ENCODE results near the gene TMEM31. TPM values are rescaled to one million over a fixed set of nuclear protein-coding genes. Genes with fewer than 3 reads are reported as not detected.

TMEM31 gene
- total and polyA plus RNA-seq, 2 experiments from 2014 or later: 0.60 TPM; not detected in 1

DNA sequence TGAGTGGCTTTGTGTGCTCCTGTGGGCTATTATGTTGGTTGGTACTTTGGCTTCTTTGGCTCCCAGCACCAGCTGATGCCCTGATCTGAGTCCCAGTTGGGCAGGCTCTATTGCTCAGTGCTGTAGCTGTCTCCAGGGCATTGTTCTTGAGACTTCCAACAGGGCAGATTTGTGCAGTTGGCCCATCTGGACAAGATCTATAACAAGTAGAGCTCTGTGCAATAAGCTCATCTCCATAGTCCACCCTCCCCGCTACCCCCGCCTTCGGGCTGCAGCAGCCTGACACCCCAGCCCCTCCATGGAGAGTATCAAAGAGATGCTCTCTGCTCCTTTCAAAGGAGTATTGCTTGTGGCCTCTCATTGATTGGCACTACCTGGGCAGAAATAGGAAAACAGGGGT, 5.8 kb upstream of the TMEM31 start (continued):
- TF ChIP-seq, protein P1, sequence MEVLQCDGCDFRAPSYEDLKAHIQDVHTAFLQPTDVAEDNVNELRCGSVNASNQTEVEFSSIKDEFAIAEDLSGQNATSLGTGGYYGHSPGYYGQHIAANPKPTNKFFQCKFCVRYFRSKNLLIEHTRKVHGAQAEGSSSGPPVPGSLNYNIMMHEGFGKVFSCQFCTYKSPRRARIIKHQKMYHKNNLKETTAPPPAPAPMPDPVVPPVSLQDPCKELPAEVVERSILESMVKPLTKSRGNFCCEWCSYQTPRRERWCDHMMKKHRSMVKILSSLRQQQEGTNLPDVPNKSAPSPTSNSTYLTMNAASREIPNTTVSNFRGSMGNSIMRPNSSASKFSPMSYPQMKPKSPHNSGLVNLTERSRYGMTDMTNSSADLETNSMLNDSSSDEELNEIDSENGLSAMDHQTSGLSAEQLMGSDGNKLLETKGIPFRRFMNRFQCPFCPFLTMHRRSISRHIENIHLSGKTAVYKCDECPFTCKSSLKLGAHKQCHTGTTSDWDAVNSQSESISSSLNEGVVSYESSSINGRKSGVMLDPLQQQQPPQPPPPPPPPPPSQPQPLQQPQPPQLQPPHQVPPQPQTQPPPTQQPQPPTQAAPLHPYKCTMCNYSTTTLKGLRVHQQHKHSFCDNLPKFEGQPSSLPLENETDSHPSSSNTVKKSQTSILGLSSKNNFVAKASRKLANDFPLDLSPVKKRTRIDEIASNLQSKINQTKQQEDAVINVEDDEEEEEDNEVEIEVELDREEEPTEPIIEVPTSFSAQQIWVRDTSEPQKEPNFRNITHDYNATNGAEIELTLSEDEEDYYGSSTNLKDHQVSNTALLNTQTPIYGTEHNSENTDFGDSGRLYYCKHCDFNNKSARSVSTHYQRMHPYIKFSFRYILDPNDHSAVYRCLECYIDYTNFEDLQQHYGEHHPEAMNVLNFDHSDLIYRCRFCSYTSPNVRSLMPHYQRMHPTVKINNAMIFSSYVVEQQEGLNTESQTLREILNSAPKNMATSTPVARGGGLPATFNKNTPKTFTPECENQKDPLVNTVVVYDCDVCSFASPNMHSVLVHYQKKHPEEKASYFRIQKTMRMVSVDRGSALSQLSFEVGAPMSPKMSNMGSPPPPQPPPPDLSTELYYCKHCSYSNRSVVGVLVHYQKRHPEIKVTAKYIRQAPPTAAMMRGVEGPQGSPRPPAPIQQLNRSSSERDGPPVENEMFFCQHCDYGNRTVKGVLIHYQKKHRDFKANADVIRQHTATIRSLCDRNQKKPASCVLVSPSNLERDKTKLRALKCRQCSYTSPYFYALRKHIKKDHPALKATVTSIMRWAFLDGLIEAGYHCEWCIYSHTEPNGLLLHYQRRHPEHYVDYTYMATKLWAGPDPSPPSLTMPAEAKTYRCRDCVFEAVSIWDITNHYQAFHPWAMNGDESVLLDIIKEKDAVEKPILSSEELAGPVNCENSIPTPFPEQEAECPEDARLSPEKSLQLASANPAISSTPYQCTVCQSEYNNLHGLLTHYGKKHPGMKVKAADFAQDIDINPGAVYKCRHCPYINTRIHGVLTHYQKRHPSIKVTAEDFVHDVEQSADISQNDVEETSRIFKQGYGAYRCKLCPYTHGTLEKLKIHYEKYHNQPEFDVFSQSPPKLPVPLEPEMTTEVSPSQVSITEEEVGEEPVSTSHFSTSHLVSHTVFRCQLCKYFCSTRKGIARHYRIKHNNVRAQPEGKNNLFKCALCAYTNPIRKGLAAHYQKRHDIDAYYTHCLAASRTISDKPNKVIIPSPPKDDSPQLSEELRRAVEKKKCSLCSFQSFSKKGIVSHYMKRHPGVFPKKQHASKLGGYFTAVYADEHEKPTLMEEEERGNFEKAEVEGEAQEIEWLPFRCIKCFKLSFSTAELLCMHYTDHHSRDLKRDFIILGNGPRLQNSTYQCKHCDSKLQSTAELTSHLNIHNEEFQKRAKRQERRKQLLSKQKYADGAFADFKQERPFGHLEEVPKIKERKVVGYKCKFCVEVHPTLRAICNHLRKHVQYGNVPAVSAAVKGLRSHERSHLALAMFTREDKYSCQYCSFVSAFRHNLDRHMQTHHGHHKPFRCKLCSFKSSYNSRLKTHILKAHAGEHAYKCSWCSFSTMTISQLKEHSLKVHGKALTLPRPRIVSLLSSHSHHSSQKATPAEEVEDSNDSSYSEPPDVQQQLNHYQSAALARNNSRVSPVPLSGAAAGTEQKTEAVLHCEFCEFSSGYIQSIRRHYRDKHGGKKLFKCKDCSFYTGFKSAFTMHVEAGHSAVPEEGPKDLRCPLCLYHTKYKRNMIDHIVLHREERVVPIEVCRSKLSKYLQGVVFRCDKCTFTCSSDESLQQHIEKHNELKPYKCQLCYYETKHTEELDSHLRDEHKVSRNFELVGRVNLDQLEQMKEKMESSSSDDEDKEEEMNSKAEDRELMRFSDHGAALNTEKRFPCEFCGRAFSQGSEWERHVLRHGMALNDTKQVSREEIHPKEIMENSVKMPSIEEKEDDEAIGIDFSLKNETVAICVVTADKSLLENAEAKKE (CRISPR knock-in tag; IDR thresholded peaks at IDR 0.05): no peak
- TF ChIP-seq CREB1 (CRISPR knock-in tag; IDR thresholded peaks at IDR 0.05; ENCODE audit: low read depth) (no peak), NANOG (IDR thresholded peaks at IDR 0.05; ENCODE audit: borderline replicate concordance) (no peak), JUNB (IDR thresholded peaks at IDR 0.05; ENCODE audit: unreplicated experiment) (no peak), ZNF114 (CRISPR knock-in tag; IDR thresholded peaks at IDR 0.05) (no peak), EZH2 (IDR thresholded peaks at IDR 0.05; ENCODE audit: low read depth, unreplicated experiment) (no peak), EZH2phosphoT487 (IDR thresholded peaks at IDR 0.05; ENCODE audit: unreplicated experiment) (no peak)
- TF ChIP-seq, protein P2, sequence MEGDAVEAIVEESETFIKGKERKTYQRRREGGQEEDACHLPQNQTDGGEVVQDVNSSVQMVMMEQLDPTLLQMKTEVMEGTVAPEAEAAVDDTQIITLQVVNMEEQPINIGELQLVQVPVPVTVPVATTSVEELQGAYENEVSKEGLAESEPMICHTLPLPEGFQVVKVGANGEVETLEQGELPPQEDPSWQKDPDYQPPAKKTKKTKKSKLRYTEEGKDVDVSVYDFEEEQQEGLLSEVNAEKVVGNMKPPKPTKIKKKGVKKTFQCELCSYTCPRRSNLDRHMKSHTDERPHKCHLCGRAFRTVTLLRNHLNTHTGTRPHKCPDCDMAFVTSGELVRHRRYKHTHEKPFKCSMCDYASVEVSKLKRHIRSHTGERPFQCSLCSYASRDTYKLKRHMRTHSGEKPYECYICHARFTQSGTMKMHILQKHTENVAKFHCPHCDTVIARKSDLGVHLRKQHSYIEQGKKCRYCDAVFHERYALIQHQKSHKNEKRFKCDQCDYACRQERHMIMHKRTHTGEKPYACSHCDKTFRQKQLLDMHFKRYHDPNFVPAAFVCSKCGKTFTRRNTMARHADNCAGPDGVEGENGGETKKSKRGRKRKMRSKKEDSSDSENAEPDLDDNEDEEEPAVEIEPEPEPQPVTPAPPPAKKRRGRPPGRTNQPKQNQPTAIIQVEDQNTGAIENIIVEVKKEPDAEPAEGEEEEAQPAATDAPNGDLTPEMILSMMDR (conservative IDR thresholded peaks at IDR 0.05; ENCODE audit: low read depth in 2 of 2): no peak
- TF ChIP-seq, protein P3, sequence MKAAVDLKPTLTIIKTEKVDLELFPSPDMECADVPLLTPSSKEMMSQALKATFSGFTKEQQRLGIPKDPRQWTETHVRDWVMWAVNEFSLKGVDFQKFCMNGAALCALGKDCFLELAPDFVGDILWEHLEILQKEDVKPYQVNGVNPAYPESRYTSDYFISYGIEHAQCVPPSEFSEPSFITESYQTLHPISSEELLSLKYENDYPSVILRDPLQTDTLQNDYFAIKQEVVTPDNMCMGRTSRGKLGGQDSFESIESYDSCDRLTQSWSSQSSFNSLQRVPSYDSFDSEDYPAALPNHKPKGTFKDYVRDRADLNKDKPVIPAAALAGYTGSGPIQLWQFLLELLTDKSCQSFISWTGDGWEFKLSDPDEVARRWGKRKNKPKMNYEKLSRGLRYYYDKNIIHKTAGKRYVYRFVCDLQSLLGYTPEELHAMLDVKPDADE (IDR thresholded peaks at IDR 0.05): no peak

All from GM23338 (cell line).